Left hindlimb (tissue), 1 donor: ENCODE results near the gene FNIP2.
"Not testable (repeated sequence)": the region's sequence is repeated elsewhere in the genome, so short reads cannot be mapped to it uniquely, and the experiment has no call there.

ENCODE experiments used
- DNase-seq: peaks from one replicate; pipeline ENCODE4 v3.0.0-alpha.2; 2018

The FNIP2 gene

GRCh38 chr4:158875455-158875854 lies 106.6 kb downstream of the FNIP2 start:
- no peak for DNase-seq

GRCh38 chr4:158877069-158877468 lies 108.2 kb downstream of the FNIP2 start:
- DNase-seq = no peak

GRCh38 chr4:158882142-158882541 lies 113.3 kb downstream of the FNIP2 start:
- not testable (repeated sequence) for DNase-seq

GRCh38 chr4:158884280-158884679 lies 115.5 kb downstream of the FNIP2 start:
- DNase-seq = no peak

- DNase-seq = no peak
Observed at GRCh38 chr4:158885564-158885963, 116.7 kb downstream of the FNIP2 start.

GRCh38 chr4:158890294-158890693 lies 121.5 kb downstream of the FNIP2 start:
- no peak for DNase-seq

GRCh38 chr4:158891256-158891655 lies 122.4 kb downstream of the FNIP2 start:
- no peak for DNase-seq

- no peak for DNase-seq
Observed at GRCh38 chr4:158894826-158895225, 126.0 kb downstream of the FNIP2 start.

GRCh38 chr4:158895797-158896576 lies 127.2 kb downstream of the FNIP2 start:
- no peak for DNase-seq

GRCh38 chr4:158896577-158897238 lies 127.9 kb downstream of the FNIP2 start:
- DNase-seq = not testable (repeated sequence)

- DNase-seq = not testable (repeated sequence)
Observed at GRCh38 chr4:158900408-158900807, 131.6 kb downstream of the FNIP2 start.

- DNase-seq = not testable (repeated sequence)
Observed at GRCh38 chr4:158902280-158903078, 133.7 kb downstream of the FNIP2 start.

- DNase-seq = no peak
Observed at GRCh38 chr4:158903079-158903456, 134.2 kb downstream of the FNIP2 start.

- no peak for DNase-seq
Observed at GRCh38 chr4:158903472-158904043, 134.7 kb downstream of the FNIP2 start.

GRCh38 chr4:158904815-158905214 lies 136.0 kb downstream of the FNIP2 start:
- DNase-seq = no peak

GRCh38 chr4:158906073-158906472 lies 137.2 kb downstream of the FNIP2 start:
- no peak for DNase-seq

GRCh38 chr4:158912390-158912789 lies 143.6 kb downstream of the FNIP2 start:
- no peak for DNase-seq

- DNase-seq = no peak
Observed at GRCh38 chr4:158912806-158913205, 144.0 kb downstream of the FNIP2 start.

- no peak for DNase-seq
Observed at GRCh38 chr4:158913766-158914165, 144.9 kb downstream of the FNIP2 start.

- DNase-seq = no peak
Observed at GRCh38 chr4:158914218-158914617, 145.4 kb downstream of the FNIP2 start.

- DNase-seq = no peak
Observed at GRCh38 chr4:158915683-158916241, 146.9 kb downstream of the FNIP2 start.

- not testable (repeated sequence) for DNase-seq
Observed at GRCh38 chr4:158920452-158920996, 151.7 kb downstream of the FNIP2 start.

- DNase-seq = not testable (repeated sequence)
Observed at GRCh38 chr4:158927774-158928173, 158.9 kb downstream of the FNIP2 start.
